Fibroblast of lung (primary cell): ENCODE measurements around the gene FAM219B. TPM values are rescaled to one million over a fixed set of nuclear protein-coding genes. Genes with fewer than 3 reads are reported as not detected.
"Not testable (repeated sequence)": the region's sequence is repeated elsewhere in the genome, so short reads cannot be mapped to it uniquely, and the experiment has no call there.

Source experiments
- DNase-seq, 2 donors: peaks; one replicate each; pipeline versions ENCODE4 v3.0.0 to v3.0.0-alpha.2; 2010; ENCODE audit warnings: low read depth in 2 of 2
- H2AFZ ChIP-seq: 2 replicates; pipeline ENCODE4 v1.5.1; 2012; ENCODE audit warnings: low read length, control low read depth, inconsistent platforms
- H3K27ac ChIP-seq: 2 replicates; pipeline ENCODE4 v1.5.1; 2011; ENCODE audit warnings: low read length, control low read depth; ENCODE audit not compliant: insufficient read depth
- H3K27me3 ChIP-seq: 2 replicates; pipeline ENCODE4 v1.5.1; 2011; ENCODE audit warnings: mild to moderate bottlenecking, low read length; ENCODE audit not compliant: control insufficient read depth, insufficient read depth
- H3K36me3 ChIP-seq: 2 replicates; pipeline ENCODE4 v1.5.1; 2011; ENCODE audit warnings: low read length; ENCODE audit not compliant: control insufficient read depth, insufficient read depth
- H3K4me1 ChIP-seq: 2 replicates; pipeline ENCODE4 v1.5.1; 2011; ENCODE audit warnings: low read length; ENCODE audit not compliant: control insufficient read depth, insufficient read depth; ENCODE audit errors: extremely low read depth
- H3K4me2 ChIP-seq: 2 replicates; pipeline ENCODE4 v1.5.1; 2011; ENCODE audit warnings: low read length, control low read depth; ENCODE audit not compliant: insufficient read depth; ENCODE audit errors: extremely low read depth
- H3K4me3 ChIP-seq, 4 experiments: fragments of 200-600 bp in 1 of 4; sonication (generic) in 1 of 4; replicated peaks in 1 of 4; 2 replicates each; pipeline ENCODE4 v1.5.1; 2011 to 2016; ENCODE audit warnings: low read length in 4 of 4, low read depth in 3 of 4, mild to moderate bottlenecking in 3 of 4, control low read depth in 2 of 4, inconsistent platforms in 1 of 4, mixed read lengths in 1 of 4; ENCODE audit not compliant: insufficient read depth in 1 of 4; ENCODE audit errors: control extremely low read depth in 1 of 4
- H3K79me2 ChIP-seq: 2 replicates; pipeline ENCODE4 v1.5.1; 2012; ENCODE audit warnings: mild to moderate bottlenecking, low read length, inconsistent platforms; ENCODE audit not compliant: control insufficient read depth, insufficient read depth
- H3K9ac ChIP-seq: 2 replicates; pipeline ENCODE4 v1.5.1; 2011; ENCODE audit warnings: mild to moderate bottlenecking, low read length, control low read depth; ENCODE audit not compliant: insufficient read depth
- H3K9me3 ChIP-seq: 2 replicates; pipeline ENCODE4 v1.5.1; 2012; ENCODE audit warnings: low read depth, low read length; ENCODE audit not compliant: control insufficient read depth, insufficient read depth
- H4K20me1 ChIP-seq: 2 replicates; pipeline ENCODE4 v1.5.1; 2011; ENCODE audit warnings: low read length; ENCODE audit not compliant: control insufficient read depth, insufficient read depth; ENCODE audit errors: extremely low read depth
- CTCF ChIP-seq, 2 donors: IDR thresholded peaks in 1 of 2; conservative IDR thresholded peaks in 1 of 2; 1 replicate in 1 of 2; 2 replicates in 1 of 2; pipeline ENCODE4 v1.5.1; 2011 to 2012; ENCODE audit warnings: low read length in 2 of 2, control low read depth in 1 of 2, inconsistent platforms in 1 of 2, low read depth in 1 of 2, mild to moderate bottlenecking in 1 of 2
- EZH2 ChIP-seq: IDR thresholded peaks from 2 replicates; pipeline ENCODE4 v1.5.1; 2012; ENCODE audit warnings: low read length, control low read depth, mild to moderate bottlenecking; ENCODE audit errors: missing control alignments
- polyA plus RNA-seq, 2 donors: library from polyadenylated mRNA; depleted of rRNA in 1 of 2; stranded (reverse) in 1 of 2; unstranded in 1 of 2; fragments of >200 nt; gene quantifications; 2 replicates each; pipeline ENCODE4 v1.2.1, GENCODE V29; 2011 to 2012; ENCODE audit warnings: missing spikeins in 1 of 2
- total RNA-seq: library from RNA; depleted of rRNA; stranded (reverse); fragments of >200 nt; gene quantifications from 2 replicates; pipeline ENCODE4 v1.2.1, GENCODE V29; 2014

The FAM219B gene
- total and polyA plus RNA-seq, 2 donors (not counting 1 experiment from before 2014, with no cell fraction given), result 35.3 to 53.8 TPM

DNA sequence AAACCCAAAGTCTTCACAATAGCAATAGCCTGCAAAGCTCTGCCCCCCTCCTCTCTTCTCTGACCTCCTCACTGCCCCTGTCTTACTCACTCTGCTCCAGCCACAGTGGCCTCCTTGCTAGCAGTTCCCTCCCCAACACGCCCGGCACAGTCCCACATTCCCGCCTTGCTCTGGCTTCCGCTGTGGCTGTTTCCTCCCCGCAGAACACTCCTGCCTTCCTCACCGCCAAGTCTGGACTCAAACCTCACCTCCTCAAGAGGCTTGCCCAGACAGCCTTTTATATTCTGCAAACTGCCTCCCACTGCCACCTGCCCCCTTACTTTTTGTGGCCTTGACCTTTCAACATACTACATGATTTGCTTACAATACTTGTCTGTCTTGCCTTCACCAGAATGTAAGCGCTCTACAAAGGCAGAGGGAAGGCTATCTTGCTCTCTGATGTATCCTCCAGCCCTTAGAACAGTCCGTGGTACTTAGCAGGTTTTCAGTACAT, 17.2 kb downstream of the FAM219B start:
- H3K79me2 ChIP-seq, result peaks cover 4% of the 10 kb centered on the region
- H3K27me3 ChIP-seq, result no peaks in the 10 kb centered on the region
- no peak overlapping the region for H3K9ac ChIP-seq
- TF ChIP-seq CTCF (conservative IDR thresholded peaks at IDR 0.05 in 1 of 2, IDR thresholded peaks at IDR 0.05 in 1 of 2; ENCODE audit: low read depth in 1 of 2, low read length in 2 of 2) (no peak), EZH2 (no peak)
- H3K4me2 ChIP-seq, result peak overlapping the region; percentile 97
- peak; percentile 39 to 65 for DNase-seq
- H3K36me3 ChIP-seq, result peaks cover 9% of the 10 kb centered on the region
- H3K4me3 ChIP-seq, result peak overlapping the region; percentile 88 to 95 (median 91)
- H4K20me1 ChIP-seq, result no peaks in the 10 kb centered on the region
- H3K9me3 ChIP-seq, result no peaks in the 10 kb centered on the region
- peak overlapping the region; percentile 63 for H3K27ac ChIP-seq
- peaks cover 4% of the 10 kb centered on the region for H3K4me1 ChIP-seq
- peak overlapping the region; percentile 99 for H2AFZ ChIP-seq

DNA sequence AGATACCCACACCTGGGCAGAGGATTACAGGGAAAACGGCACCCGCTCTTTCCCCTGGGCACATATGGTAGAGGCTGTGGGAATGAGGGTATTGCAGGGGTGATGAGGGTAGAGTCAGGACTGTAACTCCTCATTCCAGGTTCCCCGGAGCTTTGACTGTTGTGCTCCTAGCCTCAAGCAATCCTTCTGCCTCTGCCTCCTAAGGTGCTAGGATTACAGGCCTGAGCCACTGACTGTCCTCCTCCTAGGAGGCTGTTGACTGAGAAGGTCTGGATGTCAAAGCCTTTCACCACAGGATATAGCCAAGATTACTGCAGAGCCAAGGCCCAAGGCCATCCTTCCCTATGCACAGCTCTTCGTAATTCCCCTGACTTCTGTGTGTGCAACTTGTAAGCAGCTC, 17.9 kb downstream of the FAM219B start:
- Histone ChIP-seq H3K27me3 (no peaks in the 10 kb centered on the region), H3K4me2 (no peak overlapping the region), H3K27ac (no peak overlapping the region), H3K79me2 (peaks cover 4% of the 10 kb centered on the region), H3K4me3 (no peak overlapping the region), H2AFZ (no peak overlapping the region), H3K36me3 (peaks cover 9% of the 10 kb centered on the region), H3K4me1 (peaks cover 4% of the 10 kb centered on the region), H4K20me1 (no peaks in the 10 kb centered on the region), H3K9me3 (no peaks in the 10 kb centered on the region), H3K9ac (no peak overlapping the region)
- no peak for DNase-seq
- TF ChIP-seq CTCF (conservative IDR thresholded peaks at IDR 0.05 in 1 of 2, IDR thresholded peaks at IDR 0.05 in 1 of 2; ENCODE audit: low read depth in 1 of 2, low read length in 2 of 2) (no peak), EZH2 (no peak)

DNA sequence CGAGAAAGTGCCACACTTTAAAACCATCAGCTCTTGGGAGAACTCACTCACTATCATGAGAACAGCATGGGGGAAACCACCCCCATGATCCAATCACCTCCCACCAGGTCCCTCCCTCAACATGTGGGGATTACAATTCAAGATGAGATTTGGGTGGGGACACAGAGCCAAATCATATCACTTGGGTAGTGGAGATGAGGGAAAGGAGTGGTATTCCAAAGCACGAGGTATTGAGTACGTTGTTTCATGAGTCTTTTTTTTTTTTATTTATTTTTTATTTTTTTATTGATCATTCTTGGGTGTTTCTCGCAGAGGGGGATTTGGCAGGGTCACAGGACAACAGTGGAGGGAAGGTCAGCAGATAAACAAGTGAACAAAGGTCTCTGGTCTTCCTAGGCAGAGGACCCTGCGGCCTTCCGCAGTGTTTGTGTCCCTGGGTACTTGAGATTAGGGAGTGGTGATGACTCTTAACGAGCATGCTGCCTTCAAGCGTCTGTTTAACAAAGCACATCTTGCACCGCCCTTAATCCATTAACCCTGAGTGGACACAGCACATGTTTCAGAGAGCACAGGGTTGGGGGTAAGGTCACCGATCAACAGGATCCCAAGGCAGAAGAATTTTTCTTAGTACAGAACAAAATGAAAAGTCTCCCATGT, 19.0 kb downstream of the FAM219B start:
- not testable (repeated sequence) for H3K27ac ChIP-seq, H3K9ac ChIP-seq, H3K4me3 ChIP-seq, H3K4me2 ChIP-seq, H3K27me3 ChIP-seq, H2AFZ ChIP-seq, H3K4me1 ChIP-seq, H3K79me2 ChIP-seq, H3K9me3 ChIP-seq, H3K36me3 ChIP-seq, H4K20me1 ChIP-seq, DNase-seq
